Measurements from ENCODE around the gene PEX5L.

DNA sequence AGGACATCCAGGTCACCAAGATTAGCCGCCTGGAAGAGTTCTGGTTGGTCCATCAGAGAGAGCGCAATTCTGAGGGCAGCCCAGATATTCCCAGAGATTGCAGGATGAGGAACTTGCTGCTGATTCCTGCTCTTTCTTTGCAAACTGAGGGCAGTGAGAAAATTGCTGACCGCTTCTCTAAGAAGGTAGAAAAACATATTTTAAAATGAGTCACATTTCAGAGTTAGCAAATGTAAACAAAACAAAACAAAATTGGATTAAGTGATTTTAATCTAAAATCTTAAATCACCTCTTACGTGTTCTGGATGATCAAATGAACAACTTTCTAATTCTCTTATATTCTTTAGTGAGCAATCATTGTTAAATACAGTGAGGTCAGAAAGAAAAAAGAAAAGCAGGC is 234.9 kb downstream of the PEX5L start:
- no peak for TF ChIP-seq POLR2AphosphoS5 (IDR thresholded peaks at IDR 0.05; ENCODE audit: low read depth, low read length)
- no peak for TF ChIP-seq POLR2A (IDR thresholded peaks at IDR 0.05; ENCODE audit: low read depth, low read length)
